HG02973 (cell line): ENCODE data around the gene NR5A2.
"Not testable (repeated sequence)": the region's sequence is repeated elsewhere in the genome, so short reads cannot be mapped to it uniquely, and the experiment has no call there.

Experiments
- ATAC-seq: cut with Tn5 transposase; IDR thresholded peaks from one replicate; pipeline ENCODE4 v1.9.1; 2021; ENCODE audit warnings: moderate library complexity; ENCODE audit not compliant: unreplicated experiment

Gene NR5A2

DNA sequence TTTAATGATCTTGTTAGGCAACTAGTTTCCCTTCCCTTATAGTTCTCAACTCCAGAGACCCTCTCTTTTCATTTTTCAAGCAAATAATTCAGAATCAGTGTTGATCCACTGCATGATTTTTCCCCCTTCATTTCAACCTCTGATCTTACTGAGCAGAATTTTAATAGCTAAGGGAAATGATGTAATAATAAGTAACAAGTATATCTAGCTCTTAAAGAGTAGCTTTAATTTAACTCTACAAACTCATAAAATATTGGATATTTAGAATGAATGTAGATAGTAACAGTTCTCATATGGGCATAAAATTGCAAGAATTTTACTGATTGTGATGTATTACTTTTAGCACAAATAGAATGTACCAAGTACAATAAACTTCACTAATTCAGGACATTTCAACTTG is 130.2 kb downstream of the NR5A2 start:
- ATAC-seq = no peak

DNA sequence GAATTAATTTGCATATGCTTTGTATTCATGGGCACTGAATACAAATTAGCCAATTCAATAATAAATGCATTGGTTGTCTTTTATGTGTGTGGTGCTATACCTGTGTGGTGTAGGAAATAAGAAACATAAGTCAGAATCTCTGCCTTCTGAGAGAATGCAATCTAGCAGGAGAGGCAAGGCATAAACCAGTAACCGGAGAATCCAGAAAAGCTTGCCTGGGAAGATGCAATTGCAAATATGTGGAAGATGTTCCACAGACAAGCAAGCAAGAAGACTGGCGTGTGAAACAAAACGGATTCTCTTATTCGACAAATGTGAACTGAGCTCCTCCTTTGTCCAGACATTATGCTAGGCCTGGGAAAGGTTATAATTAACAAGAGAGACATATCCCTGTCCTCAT is 134.3 kb downstream of the NR5A2 start:
- ATAC-seq = no peak

- no peak for ATAC-seq
Measured at GRCh38 chr1:200162258-200162657, 134.7 kb downstream of the NR5A2 start.

GRCh38 chr1:200162877-200163276 is 135.4 kb downstream of the NR5A2 start:
- no peak for ATAC-seq

- no peak for ATAC-seq
Measured at GRCh38 chr1:200163911-200164310, 136.4 kb downstream of the NR5A2 start.

GRCh38 chr1:200165493-200166220 is 138.1 kb downstream of the NR5A2 start:
- no peak for ATAC-seq

DNA sequence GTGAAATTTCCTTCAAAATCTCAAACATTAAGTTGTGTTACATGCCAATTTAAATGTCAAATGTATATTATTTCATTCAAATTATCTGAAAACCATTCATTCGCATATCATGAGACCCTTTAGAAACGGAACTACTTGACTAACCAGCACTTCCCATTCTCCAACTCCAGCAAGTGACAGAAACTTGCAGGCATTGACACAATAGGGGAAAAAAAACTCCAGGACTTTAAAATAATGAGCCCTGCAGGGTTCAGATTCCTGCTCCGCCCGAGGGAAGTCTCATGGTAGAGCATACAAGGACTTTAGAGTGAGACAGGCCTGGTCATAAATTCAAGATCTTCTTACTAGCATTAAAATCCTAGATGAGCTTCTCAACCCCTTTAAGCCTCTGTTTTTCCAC is 138.9 kb downstream of the NR5A2 start:
- no peak for ATAC-seq

- no peak for ATAC-seq
Measured at GRCh38 chr1:200168926-200169325, 141.4 kb downstream of the NR5A2 start.

DNA sequence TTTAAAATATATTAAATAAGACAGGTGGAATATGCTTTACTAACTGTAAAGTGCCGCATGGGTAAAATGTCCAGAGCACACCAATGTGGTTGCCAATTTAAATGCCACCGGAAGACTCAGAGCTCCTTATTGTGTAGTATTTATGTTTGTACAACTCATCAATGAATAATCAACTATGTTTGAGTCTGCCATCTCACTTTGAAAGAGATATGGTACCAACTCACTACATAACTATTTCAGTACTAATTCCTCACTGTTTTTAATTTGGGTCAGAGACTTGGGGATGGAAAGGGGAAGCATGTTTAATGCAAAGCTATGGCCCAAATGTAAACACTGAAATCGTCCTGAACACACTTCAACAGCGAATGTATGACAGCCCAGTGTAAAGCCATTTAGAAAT is 144.8 kb downstream of the NR5A2 start:
- ATAC-seq = no peak

DNA sequence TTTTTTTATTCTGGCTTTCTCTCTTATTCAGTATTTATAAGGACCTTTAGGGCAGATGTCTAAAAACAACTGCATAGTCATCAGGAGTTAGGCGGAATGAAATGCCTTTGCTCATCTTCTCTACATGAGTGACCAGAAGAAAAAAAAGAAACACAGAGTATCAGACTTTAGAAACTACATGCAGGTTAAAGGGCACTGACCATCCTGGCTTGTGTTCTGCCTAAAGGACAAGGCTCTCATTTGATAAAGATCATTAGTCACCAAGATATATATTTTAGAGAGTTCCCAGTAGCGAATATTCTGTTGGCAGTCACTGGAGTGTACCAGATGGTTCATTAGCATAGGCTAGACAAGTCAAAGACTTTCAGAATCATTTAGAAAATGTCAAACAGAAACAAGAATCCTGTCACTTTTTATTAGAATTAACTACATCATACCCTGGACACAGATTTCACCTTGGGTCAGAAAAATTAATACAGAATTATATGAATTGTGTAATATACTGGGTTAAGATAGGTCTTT is 145.6 kb downstream of the NR5A2 start:
- no peak for ATAC-seq

DNA sequence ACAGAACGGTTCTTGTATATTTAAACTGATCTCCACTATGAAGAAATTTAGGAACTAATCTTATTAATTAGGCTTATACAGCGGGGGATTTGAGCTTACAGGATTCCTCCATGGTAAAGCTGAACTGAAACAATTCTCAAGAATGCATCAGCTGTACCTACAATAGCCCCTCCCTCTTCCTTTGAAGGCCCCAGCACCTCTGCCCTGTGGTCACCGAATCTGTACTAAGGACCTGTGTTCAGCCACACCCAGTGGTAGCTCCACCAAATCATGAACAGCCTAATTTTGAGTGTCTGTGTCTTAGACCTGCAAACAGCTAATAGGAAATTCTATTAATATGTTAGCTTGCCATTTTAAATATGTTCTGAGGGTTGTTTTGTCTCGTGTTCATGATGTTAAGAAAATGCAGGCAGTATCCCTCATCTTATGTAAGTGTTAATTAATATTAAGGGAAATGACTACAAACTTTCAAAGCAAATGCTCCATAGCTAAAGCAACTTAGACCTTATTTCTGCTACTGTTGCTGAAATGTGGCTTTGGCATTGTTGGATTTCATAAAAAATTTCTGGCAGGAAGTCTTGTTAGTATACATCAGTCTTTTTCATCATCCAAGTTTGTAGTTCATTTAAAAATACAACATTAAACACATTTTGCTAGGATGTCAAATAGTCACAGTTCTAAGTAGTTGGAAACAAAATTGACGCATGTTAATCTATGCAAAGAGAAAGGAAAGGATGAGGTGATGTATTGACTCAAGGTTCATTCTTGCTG is 147.2 kb downstream of the NR5A2 start:
- ATAC-seq = no peak

- ATAC-seq = no peak
Measured at GRCh38 chr1:200176181-200176580, 148.7 kb downstream of the NR5A2 start.

DNA sequence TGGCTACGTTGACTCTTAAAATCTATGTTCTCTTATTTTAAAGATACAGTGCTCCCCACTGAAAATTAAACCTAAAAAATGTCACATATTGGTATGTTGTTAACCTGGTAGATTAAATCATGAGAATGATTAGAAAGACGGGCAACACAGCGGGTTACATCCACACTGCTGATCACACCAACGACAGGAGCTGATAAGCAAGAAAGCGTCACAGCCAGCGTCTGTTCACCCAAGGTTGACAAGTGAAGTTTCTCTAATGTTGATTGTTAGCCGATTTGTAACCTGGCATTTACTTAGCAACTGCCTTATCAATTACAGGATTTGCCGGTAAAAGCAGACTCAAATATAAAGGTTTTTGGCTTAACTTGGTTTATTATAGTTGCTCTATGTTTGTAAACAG is 149.3 kb downstream of the NR5A2 start:
- ATAC-seq = no peak

- no peak for ATAC-seq
Measured at GRCh38 chr1:200178340-200178739, 150.8 kb downstream of the NR5A2 start.

DNA sequence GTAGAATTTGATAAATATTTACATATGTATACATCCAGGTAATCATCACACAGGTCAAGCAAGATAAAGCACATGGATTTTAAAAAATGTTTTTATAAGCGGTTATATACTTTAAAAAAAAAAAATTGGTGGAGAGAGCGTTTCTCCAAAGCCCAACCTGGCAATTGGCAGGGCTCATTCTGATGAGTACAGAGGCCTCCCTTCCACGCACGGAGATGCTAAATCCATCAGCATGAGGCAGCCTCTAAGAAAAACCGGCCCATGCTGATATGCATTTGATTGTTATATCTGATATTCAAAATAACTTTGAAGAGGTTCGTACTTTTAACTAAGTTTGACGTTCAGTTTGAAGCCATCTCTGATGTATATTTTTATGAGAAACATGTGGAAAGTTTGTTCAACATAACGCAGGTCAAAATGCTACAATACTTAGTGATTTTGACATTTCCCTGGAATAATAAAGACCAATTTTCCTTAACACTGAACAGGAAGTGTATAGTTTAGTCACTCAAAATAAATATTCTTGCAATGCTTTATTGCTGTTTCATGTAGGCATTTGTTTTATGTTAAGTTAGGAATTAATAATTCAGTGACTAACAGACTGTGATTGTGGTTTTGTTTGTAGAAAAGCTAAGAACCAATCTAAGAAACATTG is 151.7 kb downstream of the NR5A2 start:
- ATAC-seq = no peak

- no peak for ATAC-seq
Measured at GRCh38 chr1:200179781-200180160, 152.3 kb downstream of the NR5A2 start.

DNA sequence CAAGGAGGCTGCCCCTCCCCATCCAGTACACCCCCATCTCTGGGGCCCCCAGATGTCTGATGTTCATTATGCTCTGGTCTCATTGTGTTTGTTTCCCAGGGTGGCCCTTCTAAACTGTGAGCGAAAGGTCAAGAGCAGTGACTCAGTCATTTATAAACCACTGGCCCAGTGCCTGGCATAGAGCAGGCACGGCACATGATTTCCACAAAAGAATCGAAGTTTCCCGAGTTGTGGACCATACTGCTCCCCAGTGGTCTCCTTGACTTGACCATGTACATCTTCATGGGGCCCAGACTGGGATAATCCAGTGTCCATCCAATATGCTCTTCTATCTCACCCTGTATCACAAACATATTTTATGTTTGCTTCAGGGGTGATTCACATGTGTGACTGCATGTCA is 153.3 kb downstream of the NR5A2 start:
- no peak for ATAC-seq

- ATAC-seq = no peak
Measured at GRCh38 chr1:200181861-200182260, 154.4 kb downstream of the NR5A2 start.

GRCh38 chr1:200182701-200183100 is 155.2 kb downstream of the NR5A2 start:
- ATAC-seq = no peak

DNA sequence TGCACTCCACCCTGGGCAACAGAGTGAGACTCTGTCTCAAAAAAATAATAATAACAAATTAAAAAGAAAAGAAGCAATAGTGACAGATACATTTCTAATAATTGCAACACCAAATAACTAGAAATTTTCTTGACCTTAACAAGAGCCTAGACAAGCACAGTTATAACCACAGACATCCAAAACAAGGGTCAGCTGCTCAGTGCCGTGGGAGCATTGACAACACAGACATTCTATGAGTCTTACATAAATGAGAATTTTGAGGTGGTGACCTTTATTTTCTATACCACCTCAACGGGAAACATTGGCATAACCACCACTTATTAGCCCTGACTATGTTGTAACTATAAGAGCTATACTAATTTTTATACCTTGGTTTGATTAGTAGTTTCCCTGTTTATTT is 156.1 kb downstream of the NR5A2 start:
- no peak for ATAC-seq

GRCh38 chr1:200184196-200184595 is 156.7 kb downstream of the NR5A2 start:
- ATAC-seq = no peak

DNA sequence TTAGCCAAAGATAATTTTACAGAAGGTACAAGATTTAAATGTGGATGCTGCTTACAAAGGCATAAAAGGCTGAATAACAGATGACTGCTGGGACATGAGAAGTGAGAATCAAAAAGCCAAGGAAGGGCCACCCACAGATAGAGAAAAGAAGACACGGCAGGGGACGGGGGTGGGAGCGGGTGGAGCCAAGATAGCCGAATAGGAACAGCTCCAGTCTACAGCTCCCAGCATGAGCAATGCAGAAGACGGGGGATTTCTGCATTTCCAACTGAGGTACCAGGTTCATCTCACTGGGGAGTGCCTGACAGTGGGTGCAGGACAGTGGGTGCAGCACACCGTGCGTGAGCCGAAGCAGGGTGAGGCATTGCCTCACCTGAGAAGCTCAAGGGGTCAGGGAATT is 157.7 kb downstream of the NR5A2 start:
- ATAC-seq = not testable (repeated sequence)
